Thoracic aorta endothelial cell (primary cell): Measurements from ENCODE around the gene TXK. TPM values are rescaled to one million over a fixed set of nuclear protein-coding genes. Genes with fewer than 3 reads are reported as not detected.

ENCODE experiments used
- small RNA-seq: library from RNA; depleted of rRNA; stranded (forward); fragments of <200 nt; gene quantifications from one replicate; pipeline ENCODE3, GENCODE V24; 2012
- total RNA-seq: library from RNA; depleted of rRNA; stranded (reverse); fragments of >200 nt; gene quantifications from 2 replicates; pipeline ENCODE4 v1.2.3, GENCODE V29; 2012

The TXK gene
- 0.40 and 0.79 TPM in 2 replicates for total RNA-seq

GRCh38 chr4:48134081-48134480 lies at the start of gene TXK:
TSS of gene TXK (minus strand) at chr4:48134250. CDS start at chr4:48134170, 80 bp downstream.

Small RNA genes within 50 kb of the gene (small RNA-seq; reads per million reads assigned to genes)
- gene RF00019 (not detected), gene RF00026 (not detected), gene RNU6-838P (not detected)

Other genes starting within 250 kb of the TXK start
- 12.5 and 15.0 TPM in 2 replicates for gene NFXL1, start 219.7 kb downstream of the TXK start, total RNA-seq
- gene CNGA1, start 117.6 kb downstream of the TXK start, total RNA-seq: 0.14 TPM in 1 of 2 replicates, not detected in the other
- gene NIPAL1, start 117.5 kb downstream of the TXK start, total RNA-seq: 0.80 and 2.9 TPM in 2 replicates
- gene TEC, start 135.6 kb upstream of the TXK start, total RNA-seq: 0.27 and 1.4 TPM in 2 replicates
- gene SLAIN2, start 207.3 kb upstream of the TXK start, total RNA-seq: 27.7 and 52.6 TPM in 2 replicates